Heart left ventricle (tissue), 13 donors: ENCODE data around the gene HOXD3.

Source experiments
- CTCF ChIP-seq, 12 donors: fragments of 200-600 bp; sonication (generic) in 4 of 12; IDR thresholded peaks; one replicate each; pipeline versions ENCODE4 v1.5.0 to v1.8.0; 2018 to 2022; ENCODE audit warnings: antibody characterized with exemption in 12 of 12, mild to moderate bottlenecking in 5 of 12
- POLR2A ChIP-seq, 2 donors: fragments of 450-650 bp; IDR thresholded peaks; one replicate each; pipeline ENCODE4 v1.6.1; 2017; ENCODE audit warnings: antibody characterized with exemption in 2 of 2, mild to moderate bottlenecking in 2 of 2, moderate library complexity in 2 of 2
- donor health status: ischemic (EF 13 %, LVEDD 7.1; RV severe dilation, severe dysfunction).
- donor health status: DM: no; HTN: yes; CAD: no.
- donor health status: DM: no; HTN: no; CAD: no.
- donor health status: ischemic (EF 25% LVEDD 6.9; RV normal size, moderate dysfunction).
- donor health status: ischemic (EF 25% LVEDD 5.7; RV mildly dilated, moderate dysfunction).
- donor health status: ischemic (EF 35%, LVEDD 5.7; RV mildly dilated, moderate dysfunction).
- donor health status: nonischemic (EF 11% LVEDD 7.7; RV severe dilation, severe dysfunction).
- donor health status: DM: yes; HTN: yes; CAD: no.
- donor health status: PGD.
- donor health status: ischemic (EF 29% LVEDD 5.4; RV normal size, mild dysfunction).
- donor health status: nonischemic (EF 23%, LVEDD 6.1; RV moderate dilation, normal function).

GRCh38 chr2:176182671-176183070 is 25.6 kb downstream of the HOXD3 start:
- TF ChIP-seq CTCF (IDR thresholded peaks at IDR 0.05), result no peak
- TF ChIP-seq POLR2A (IDR thresholded peaks at IDR 0.05), result no peak
